22Rv1 (cell line): ENCODE data around the gene CNTNAP2.

Experiments used
- H3K27ac ChIP-seq: fragments of 450-650 bp; 2 replicates; pipeline ENCODE4 v1.5.1; 2017
- ZFX ChIP-seq: fragments of 450-650 bp; IDR thresholded peaks from 2 replicates; pipeline ENCODE4 v1.6.1; 2017; ENCODE audit warnings: antibody characterized with exemption, borderline replicate concordance
- TF ChIP-seq, protein P1 (sequence below): fragments of 450-650 bp; IDR thresholded peaks from 2 replicates; pipeline ENCODE4 v1.5.1; 2017; ENCODE audit warnings: mild to moderate bottlenecking

Gene CNTNAP2

DNA sequence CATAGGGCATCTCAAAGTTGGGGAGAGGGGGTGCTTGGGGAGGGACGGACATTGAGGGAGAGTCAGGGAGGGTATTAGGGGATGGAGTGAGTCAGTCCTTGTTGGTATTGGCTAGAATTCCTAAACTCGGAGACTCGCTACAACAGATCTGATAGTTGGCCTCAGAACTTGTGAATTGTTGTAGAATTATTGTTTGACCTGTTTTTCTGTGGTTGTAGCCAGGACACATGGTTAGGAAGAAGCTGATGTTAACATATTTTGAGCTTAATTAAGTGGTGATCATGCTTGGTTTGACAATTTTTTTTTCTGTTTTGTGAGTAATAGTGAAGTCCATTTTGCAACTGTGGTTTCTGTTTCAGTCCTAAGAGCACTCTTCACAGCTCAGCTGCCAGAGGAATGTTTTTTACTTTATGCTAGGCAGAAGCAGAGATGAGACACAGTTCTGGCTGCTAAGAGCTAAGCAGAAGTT lies 1283.7 kb downstream of the CNTNAP2 start:
- no peak overlapping the region for H3K27ac ChIP-seq
- TF ChIP-seq ZFX = no peak
- TF ChIP-seq, protein P1, sequence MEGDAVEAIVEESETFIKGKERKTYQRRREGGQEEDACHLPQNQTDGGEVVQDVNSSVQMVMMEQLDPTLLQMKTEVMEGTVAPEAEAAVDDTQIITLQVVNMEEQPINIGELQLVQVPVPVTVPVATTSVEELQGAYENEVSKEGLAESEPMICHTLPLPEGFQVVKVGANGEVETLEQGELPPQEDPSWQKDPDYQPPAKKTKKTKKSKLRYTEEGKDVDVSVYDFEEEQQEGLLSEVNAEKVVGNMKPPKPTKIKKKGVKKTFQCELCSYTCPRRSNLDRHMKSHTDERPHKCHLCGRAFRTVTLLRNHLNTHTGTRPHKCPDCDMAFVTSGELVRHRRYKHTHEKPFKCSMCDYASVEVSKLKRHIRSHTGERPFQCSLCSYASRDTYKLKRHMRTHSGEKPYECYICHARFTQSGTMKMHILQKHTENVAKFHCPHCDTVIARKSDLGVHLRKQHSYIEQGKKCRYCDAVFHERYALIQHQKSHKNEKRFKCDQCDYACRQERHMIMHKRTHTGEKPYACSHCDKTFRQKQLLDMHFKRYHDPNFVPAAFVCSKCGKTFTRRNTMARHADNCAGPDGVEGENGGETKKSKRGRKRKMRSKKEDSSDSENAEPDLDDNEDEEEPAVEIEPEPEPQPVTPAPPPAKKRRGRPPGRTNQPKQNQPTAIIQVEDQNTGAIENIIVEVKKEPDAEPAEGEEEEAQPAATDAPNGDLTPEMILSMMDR = no peak

DNA sequence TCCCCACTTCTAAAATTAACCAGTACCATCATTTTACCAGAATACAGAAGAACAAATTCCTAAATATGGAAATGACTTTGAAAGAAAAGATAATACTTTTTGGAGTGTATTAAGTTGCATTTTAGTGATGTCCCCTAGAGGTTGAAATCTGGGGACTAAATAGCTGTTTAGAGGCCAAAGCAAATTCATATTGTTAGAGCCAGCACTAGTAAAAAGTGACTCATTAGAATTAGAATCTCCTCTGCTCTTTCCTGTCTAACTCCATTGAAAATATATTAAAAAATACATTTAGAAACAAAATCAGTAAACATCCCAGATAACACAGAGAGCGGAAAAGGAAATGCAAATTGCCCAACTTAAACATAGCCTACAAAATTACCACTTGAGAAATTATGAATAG lies 1284.3 kb downstream of the CNTNAP2 start:
- TF ChIP-seq, protein P1 = no peak
- no peak for TF ChIP-seq ZFX
- no peak overlapping the region for H3K27ac ChIP-seq

DNA sequence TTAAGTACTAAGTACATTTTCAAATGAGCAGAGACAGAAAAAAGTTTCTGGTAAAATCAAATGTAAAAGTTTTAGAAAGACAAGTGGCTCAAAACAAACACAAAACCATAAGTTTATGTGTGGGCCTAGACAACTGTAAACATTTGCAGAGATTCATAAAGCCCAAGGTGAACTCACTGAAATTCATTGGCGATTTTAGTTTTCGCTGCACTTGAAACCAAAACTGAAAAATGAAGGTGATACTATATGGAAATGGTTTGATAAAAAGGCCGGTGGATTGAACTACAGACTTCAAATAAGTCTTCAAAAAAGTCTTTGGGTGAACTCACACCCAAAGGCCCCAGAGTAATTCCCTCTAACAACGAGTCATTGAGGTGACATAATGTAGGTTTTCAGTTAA lies 1289.0 kb downstream of the CNTNAP2 start:
- TF ChIP-seq, protein P1 = no peak
- TF ChIP-seq ZFX = no peak

DNA sequence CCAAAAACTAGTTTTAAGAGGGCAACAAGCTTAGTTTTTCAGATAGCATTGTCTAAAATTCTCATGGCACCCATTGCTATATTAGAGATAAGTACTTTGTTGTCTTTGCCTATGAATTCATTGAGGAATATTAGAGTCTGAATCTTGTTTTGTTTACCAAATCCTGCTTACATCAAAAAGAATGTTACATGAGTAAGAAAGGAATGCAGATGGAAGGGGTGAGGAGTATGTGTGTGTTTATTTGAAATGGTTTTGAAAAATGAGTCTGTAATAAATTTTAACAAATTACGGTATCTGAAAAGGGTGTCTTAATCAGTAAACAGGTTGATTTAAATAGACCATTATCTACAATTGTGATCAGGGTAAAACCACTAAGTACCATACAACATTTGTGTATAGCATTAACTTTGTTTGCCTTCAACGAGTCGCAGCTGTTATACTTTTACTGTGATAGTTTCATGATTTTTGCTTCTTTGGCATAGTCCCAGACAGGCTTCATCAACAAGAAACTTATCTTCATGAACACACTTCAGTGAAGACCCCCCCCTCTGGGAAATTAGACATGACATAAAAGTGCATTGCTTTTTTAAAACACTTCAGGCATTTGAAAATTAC lies 1290.0 kb downstream of the CNTNAP2 start:
- TF ChIP-seq, protein P1 = no peak
- TF ChIP-seq ZFX = no peak
- no peak overlapping the region for H3K27ac ChIP-seq

More for the DNA sequence above, 1289.0 kb downstream of the CNTNAP2 start:
- no peak overlapping the region for H3K27ac ChIP-seq

DNA sequence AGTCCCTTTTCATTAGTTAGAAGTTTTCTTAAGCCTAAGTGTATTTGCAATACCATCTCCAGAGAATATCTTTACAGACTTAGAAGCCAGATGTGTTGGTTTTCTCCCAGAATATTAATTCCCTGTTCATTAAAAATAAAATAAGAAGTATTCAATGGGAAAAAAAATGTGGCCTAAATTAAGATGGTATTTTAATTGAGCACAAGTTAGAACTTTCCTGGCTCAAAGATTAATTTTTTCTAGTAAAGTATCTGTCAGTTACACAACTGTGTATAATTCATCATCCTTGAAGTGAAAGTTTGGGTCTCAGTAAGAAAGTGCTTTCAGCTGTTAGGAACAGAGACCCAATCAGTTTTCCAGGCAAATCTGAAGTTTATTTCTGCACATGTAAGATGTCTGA lies 1294.5 kb downstream of the CNTNAP2 start:
- no peak overlapping the region for H3K27ac ChIP-seq
- no peak for TF ChIP-seq ZFX
- TF ChIP-seq, protein P1 = no peak

DNA sequence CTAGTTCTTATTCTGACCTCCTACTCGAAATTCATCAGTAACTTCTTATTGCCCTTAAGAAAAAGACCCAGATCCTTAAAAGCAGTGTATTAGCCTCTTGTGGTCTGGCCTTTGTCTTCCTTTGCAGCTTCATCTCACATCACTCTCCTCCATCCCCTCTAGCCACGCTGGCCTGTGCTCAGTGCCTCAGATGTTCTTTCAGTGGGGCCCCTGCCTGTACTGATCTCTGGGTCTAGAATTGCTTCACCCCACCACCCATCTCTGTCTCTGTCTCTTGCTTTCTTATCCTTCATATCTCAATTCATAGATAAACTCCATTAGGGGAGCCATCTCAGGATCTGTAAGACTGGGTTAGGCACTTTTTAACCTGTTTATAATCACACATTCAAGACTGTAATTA lies 1295.5 kb downstream of the CNTNAP2 start:
- no peak overlapping the region for H3K27ac ChIP-seq
- no peak for TF ChIP-seq ZFX
- TF ChIP-seq, protein P1 = no peak

DNA sequence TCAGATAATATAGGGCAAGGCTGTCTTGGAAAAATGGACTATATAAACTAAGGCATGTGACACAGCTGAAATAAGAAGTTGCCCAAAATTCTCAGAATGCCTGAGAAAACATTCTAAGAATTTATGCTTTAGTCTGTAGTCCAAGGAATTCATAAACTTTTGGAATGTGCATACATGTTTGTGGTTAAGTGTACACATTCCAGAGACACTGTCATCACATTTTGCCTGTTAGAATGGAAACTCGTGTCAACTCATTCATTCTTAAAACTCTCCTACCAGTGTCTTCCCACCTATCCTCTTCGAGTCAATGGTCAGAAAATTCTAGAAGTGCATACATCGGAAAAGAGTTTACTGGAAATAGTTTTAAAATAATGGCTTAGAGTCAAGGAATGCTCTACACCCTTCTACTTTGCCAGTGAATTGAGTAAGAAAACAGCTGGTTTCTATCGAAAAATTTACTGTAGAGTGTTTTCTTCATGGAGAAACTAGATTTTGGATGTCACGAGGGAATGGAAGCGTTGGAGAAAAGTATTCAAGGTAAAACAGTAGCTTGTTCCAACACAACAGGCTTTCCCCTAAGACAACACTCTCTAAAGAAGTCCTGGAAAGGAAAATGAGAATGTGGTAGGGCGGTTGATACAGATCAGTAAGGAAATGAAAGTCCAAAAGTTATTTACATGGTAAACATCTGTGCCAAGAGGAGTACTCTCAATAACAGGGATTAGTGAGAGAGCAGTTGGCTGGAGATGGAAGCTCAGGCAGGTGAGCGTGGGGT lies 1296.4 kb downstream of the CNTNAP2 start:
- H3K27ac ChIP-seq = no peak overlapping the region
- TF ChIP-seq, protein P1 = no peak
- no peak for TF ChIP-seq ZFX
